Activated T-cell treated with anti-CD3 and anti-CD28 coated beads for 48 hours (primary cell): Measurements from ENCODE around the gene DNAJB13.
"Not testable (repeated sequence)": the region's sequence is repeated elsewhere in the genome, so short reads cannot be mapped to it uniquely, and the experiment has no call there.

Experiments
- DNase-seq: peaks from one replicate; pipeline ENCODE4 v3.0.0-alpha.2; 2020; ENCODE audit warnings: low read depth

The DNAJB13 gene

GRCh38 chr11:73950869-73951710 is at the start of gene DNAJB13:
Gene DNAJB13, plus strand, starts transcription at chr11:73951026. Its CDS starts 44 bp downstream, at chr11:73951070.
- no peak for DNase-seq

DNA sequence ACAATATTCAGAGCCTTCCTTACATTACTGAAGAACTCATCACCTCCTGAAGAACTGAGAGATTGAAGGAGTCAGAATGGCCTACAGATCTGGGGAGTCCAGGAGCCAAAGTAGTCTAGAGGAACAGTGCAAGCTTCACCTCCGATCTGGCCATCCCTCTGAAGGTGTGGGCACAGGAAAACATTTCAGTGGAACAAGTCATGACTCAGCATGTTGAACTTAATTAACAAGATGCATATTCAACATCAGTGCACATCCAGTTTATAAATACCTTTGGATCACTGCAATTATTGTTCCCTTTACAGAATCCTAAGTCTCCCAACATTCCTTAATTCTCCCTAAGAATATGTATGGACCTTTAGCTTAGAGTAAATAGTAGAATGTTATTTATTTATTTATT is 48.5 kb upstream of the DNAJB13 start:
- no peak for DNase-seq

GRCh38 chr11:73907191-73907590 is 43.6 kb upstream of the DNAJB13 start:
- DNase-seq: no peak

- DNase-seq: no peak
These were observed 38.8 kb upstream of the DNAJB13 start for GRCh38 chr11:73912026-73912425.

DNA sequence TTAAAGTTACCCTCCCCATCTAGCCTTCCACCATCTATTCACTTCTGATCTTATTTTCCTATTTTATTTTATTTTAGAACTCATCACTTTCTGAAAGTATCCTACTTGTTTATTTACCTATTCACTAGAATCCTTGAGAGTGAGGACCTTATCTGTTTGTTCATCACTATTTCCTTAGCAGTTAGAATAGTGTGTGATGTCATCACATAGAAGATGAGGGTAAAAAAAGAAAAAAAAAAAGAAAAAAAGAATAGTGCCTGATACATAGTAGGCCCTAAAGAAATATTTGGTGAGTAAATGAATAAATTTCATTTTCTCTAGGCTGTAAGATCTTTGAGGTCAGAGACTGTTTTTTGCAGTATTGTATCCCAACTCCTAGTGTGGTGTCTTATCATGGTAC is 37.4 kb upstream of the DNAJB13 start:
- DNase-seq: no peak

DNA sequence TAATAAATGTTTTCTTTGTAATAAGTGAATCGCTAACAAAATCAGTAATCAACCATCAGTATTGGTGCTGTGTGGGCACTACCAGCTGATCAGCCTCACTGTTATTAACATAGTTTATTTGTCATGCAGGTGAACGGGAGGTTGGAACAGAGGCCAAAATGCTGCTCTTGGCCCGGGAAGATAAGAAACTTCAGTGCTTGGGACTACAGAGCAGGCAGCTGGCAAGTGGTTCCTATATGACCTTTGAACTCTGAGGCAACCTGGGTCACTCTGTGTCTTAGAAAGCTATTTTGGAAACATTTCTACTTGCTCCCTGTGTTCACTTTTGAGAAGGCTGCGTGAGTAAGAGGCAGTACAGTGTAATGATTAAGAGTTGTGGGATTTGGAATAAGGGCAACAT is 36.5 kb upstream of the DNAJB13 start:
- no peak for DNase-seq

- DNase-seq: no peak
These were observed 34.4 kb upstream of the DNAJB13 start for GRCh38 chr11:73916435-73916834.

GRCh38 chr11:73921180-73921579 is 29.6 kb upstream of the DNAJB13 start:
- no peak for DNase-seq

- DNase-seq: no peak
These were observed 21.4 kb upstream of the DNAJB13 start for GRCh38 chr11:73929388-73929787.

GRCh38 chr11:73931039-73931645 is 19.7 kb upstream of the DNAJB13 start:
- DNase-seq: no peak

DNA sequence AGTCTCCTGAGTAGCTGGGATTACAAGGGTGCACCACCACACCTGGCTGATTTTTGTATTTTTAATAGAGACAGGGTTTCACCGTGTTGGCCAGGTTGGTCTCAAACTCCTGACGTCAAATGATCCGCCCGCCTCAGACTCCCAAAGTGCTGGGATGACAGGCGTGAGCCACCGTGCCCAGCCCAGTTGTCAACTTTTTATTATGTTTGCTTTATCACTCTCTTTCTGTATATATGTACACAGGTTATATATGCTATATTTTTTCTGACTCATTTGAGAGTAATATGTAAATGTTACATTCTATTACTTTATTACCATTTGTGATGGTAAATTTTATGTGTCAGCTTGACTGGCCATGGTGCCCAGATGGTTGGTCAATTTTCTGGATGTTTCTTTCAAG is 18.9 kb upstream of the DNAJB13 start:
- no peak for DNase-seq

GRCh38 chr11:73932781-73933180 is 18.0 kb upstream of the DNAJB13 start:
- DNase-seq: no peak

DNA sequence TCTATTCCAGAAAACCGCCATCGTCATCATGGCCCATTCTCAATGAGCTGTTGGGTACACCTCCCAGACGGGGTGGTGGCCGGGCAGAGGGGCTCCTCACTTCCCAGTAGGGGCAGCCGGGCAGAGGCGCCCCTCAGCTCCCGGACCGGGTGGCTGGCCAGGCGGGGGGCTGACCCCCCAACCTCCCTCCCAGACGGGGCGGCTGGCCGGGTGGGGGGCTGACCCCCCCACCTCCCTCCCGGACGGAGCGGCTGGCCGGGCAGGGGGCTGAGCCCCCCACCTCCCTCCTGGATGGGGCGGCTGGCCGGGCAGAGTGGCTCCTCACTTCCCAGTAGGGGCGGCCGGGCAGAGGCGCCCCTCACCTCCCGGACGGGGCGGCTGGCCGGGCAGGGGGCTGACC is 14.8 kb upstream of the DNAJB13 start:
- DNase-seq: not testable (repeated sequence)

- no peak for DNase-seq
These were observed 11.7 kb upstream of the DNAJB13 start for GRCh38 chr11:73939096-73939495.

GRCh38 chr11:73940801-73941570 is 9.8 kb upstream of the DNAJB13 start:
- no peak for DNase-seq

DNA sequence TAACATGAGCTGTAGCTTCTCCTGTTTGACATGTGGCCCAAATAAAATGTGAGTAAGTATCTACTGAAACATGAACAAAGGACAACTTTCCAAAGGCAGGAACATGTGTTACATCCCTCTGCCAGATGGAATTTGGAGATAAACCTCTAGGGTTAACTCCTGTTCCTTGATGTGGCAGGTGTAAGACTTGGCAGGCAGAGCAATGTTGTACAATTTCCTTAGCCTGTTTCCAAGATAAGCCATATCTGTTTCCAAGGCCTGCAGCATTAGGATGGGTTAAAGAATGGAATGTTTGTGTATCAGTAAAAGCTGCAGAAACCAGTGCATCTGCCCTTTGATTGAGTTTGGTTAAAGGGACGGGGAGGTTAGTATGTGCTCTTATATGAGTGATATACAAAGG is 8.8 kb upstream of the DNAJB13 start:
- DNase-seq: no peak

GRCh38 chr11:73944085-73944484 is 6.7 kb upstream of the DNAJB13 start:
- DNase-seq: no peak

DNA sequence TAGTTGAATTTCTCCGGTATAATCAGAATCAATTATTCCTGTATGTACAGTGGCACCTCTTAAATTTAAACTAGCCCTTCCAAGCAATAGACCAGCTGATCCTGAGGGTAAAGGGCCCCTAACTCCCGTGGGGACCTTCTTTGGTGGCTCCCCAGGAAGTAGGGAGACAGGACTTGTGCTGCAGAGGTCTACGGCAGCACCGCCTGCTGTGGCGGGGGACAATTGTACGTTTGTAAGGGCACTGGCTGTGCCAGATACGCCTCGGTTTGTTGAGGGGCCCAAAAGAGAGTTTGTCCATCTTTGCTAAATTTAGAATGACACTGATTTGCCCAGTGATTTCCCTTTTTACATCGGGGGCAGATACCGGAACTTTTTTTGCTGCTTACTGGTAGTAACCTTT is 5.9 kb upstream of the DNAJB13 start:
- DNase-seq: no peak

- no peak for DNase-seq
These were observed 5.4 kb upstream of the DNAJB13 start for GRCh38 chr11:73945396-73945795.

GRCh38 chr11:73946798-73947458 is 3.9 kb upstream of the DNAJB13 start:
- DNase-seq: no peak

DNA sequence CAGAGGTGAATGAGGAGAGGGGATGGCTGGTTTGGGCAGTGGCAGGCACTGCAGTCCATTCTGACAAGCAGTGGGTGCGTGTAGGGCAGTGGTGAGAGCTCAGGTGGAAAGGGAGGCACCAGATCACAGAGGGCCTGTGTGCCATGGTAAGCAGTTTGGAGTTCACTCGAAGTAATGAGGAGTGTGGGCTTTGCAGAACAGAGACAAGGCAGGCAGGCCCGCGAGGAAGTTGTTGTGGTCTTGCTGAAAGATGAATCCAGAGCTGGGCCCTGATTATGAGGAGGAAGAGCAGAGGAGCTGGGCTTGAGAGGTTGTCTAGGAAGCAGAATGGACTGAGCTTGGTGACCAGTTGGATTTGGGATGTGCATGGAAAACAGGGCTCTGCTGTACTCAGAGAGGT is 1.6 kb upstream of the DNAJB13 start:
- DNase-seq: no peak

DNA sequence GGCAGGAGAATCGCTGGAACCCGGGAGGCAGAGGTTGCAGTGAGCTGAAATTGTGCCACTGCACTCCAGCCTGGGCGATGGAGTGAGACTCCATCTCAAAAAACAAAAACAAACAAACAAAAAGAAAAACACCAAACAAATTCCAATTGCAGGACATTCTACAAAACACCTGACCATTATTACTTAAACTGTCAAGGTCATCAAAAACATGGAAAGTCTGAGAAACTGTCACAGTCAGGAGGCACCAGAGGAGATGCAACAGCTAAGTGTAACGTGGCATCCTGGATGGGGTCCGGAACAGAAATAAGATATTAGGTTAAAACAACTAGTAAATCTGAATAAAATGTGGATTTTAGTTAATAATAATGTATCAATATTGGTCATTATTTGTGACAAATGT is 914 bp upstream of the DNAJB13 start:
- DNase-seq: no peak
